Renal cortical epithelial cell (primary cell): Measurements from ENCODE around the gene RFT1. TPM values are rescaled to one million over a fixed set of nuclear protein-coding genes. Genes with fewer than 3 reads are reported as not detected.

ENCODE experiments used
- total RNA-seq: library from RNA; depleted of rRNA; stranded (reverse); fragments of >200 nt; gene quantifications from 2 replicates; pipeline ENCODE4 v1.2.3, GENCODE V29; 2014

Gene RFT1
- total RNA-seq, 1 donor from 2014 or later: 15.0 TPM

Other genes starting within 250 kb of the RFT1 start
- gene STIMATE, start 232.9 kb downstream of the RFT1 start, total RNA-seq: 11.5 and 12.1 TPM in 2 replicates
- 6.0 and 12.0 TPM in 2 replicates for gene SFMBT1, start 84.4 kb downstream of the RFT1 start, total RNA-seq
- 4.0 and 14.1 TPM in 2 replicates for gene PRKCD, start 30.8 kb upstream of the RFT1 start, total RNA-seq
- 442 and 590 TPM in 2 replicates for gene TKT, start 125.6 kb upstream of the RFT1 start, total RNA-seq
- 13.0 and 17.3 TPM in 2 replicates for gene DCP1A, start 217.1 kb upstream of the RFT1 start, total RNA-seq